DOHH2 (cell line): ENCODE data around the gene ROS1.

Source experiments
- H3F3A ChIP-seq: fragments of 200-600 bp; sonication (generic), shearing (Covaris generic); 2 replicates; pipeline ENCODE4 v1.6.0; 2016; ENCODE audit warnings: antibody characterized with exemption, mild to moderate bottlenecking; ENCODE audit not compliant: control insufficient read depth, insufficient read depth
- H3K27ac ChIP-seq: fragments of 200-600 bp; sonication (generic); 2 replicates; pipeline ENCODE4 v1.5.1; 2014; ENCODE audit warnings: low read depth, mild to moderate bottlenecking, low read length, moderate library complexity
- H3K27me3 ChIP-seq: fragments of 200-600 bp; sonication (generic); 2 replicates; pipeline ENCODE4 v1.6.1; 2014; ENCODE audit warnings: mild to moderate bottlenecking, low read length, mixed read lengths; ENCODE audit not compliant: control insufficient read depth
- H3K36me3 ChIP-seq: fragments of 200-600 bp; sonication (generic); 2 replicates; pipeline ENCODE4 v1.6.1; 2014; ENCODE audit warnings: mild to moderate bottlenecking, low read length, moderate library complexity, mixed read lengths; ENCODE audit not compliant: control insufficient read depth
- H3K4me1 ChIP-seq: fragments of 200-600 bp; sonication (generic); 2 replicates; pipeline ENCODE4 v1.6.1; 2014; ENCODE audit warnings: mild to moderate bottlenecking, low read length, mixed read lengths; ENCODE audit not compliant: control insufficient read depth
- H3K4me2 ChIP-seq: fragments of 200-600 bp; sonication (generic); 2 replicates; pipeline ENCODE4 v1.6.0; 2014; ENCODE audit warnings: mild to moderate bottlenecking, low read length, moderate library complexity
- H3K4me3 ChIP-seq: fragments of 200-600 bp; sonication (generic); 2 replicates; pipeline ENCODE4 v1.5.1; 2014; ENCODE audit warnings: mild to moderate bottlenecking, low read length, mixed read lengths
- H3K79me2 ChIP-seq: fragments of 200-600 bp; sonication (generic); 2 replicates; pipeline ENCODE4 v1.6.1; 2014; ENCODE audit warnings: mild to moderate bottlenecking, low read length, mixed read lengths; ENCODE audit not compliant: control insufficient read depth
- H3K9me2 ChIP-seq: fragments of 200-600 bp; sonication (generic); replicated peaks from 2 replicates; pipeline ENCODE4 v1.6.1; 2014; ENCODE audit warnings: mild to moderate bottlenecking, low read length, mixed read lengths; ENCODE audit not compliant: control insufficient read depth
- H3K9me3 ChIP-seq: fragments of 200-600 bp; sonication (generic); 2 replicates; pipeline ENCODE4 v1.6.1; 2014; ENCODE audit warnings: antibody characterized with exemption, low read length, mixed read lengths; ENCODE audit not compliant: control insufficient read depth, insufficient read depth
- H4K20me1 ChIP-seq: fragments of 200-600 bp; sonication (generic); 2 replicates; pipeline ENCODE4 v1.6.0; 2014; ENCODE audit warnings: low read depth, mild to moderate bottlenecking, antibody characterized with exemption, low read length, moderate library complexity; ENCODE audit not compliant: control insufficient read depth, insufficient read depth
- EZH2phosphoT487 ChIP-seq: fragments of 200-600 bp; sonication (generic); IDR thresholded peaks from 2 replicates; pipeline ENCODE4 v1.6.1; 2017; ENCODE audit warnings: borderline replicate concordance, mild to moderate bottlenecking, antibody characterized with exemption, low read length, moderate library complexity, mixed read lengths
- TF ChIP-seq, protein P1 (sequence below): fragments of 200-600 bp; sonication (generic); IDR thresholded peaks from one replicate; pipeline ENCODE4 v1.5.1; 2014; ENCODE audit warnings: antibody characterized with exemption, mild to moderate bottlenecking, low read depth, low read length; ENCODE audit not compliant: poor library complexity, severe bottlenecking

ROS1 gene

GRCh38 chr6:117270055-117270842 is 155.5 kb downstream of the ROS1 start:
- H3K79me2 ChIP-seq = no peaks in the 10 kb centered on the region
- H3K9me2 ChIP-seq = no peaks in the 10 kb centered on the region
- no peak for TF ChIP-seq EZH2phosphoT487
- TF ChIP-seq, protein P1, sequence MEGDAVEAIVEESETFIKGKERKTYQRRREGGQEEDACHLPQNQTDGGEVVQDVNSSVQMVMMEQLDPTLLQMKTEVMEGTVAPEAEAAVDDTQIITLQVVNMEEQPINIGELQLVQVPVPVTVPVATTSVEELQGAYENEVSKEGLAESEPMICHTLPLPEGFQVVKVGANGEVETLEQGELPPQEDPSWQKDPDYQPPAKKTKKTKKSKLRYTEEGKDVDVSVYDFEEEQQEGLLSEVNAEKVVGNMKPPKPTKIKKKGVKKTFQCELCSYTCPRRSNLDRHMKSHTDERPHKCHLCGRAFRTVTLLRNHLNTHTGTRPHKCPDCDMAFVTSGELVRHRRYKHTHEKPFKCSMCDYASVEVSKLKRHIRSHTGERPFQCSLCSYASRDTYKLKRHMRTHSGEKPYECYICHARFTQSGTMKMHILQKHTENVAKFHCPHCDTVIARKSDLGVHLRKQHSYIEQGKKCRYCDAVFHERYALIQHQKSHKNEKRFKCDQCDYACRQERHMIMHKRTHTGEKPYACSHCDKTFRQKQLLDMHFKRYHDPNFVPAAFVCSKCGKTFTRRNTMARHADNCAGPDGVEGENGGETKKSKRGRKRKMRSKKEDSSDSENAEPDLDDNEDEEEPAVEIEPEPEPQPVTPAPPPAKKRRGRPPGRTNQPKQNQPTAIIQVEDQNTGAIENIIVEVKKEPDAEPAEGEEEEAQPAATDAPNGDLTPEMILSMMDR = no peak
- H3K27me3 ChIP-seq = peaks cover 16% of the 10 kb centered on the region
- no peak overlapping the region for H3K4me3 ChIP-seq
- H4K20me1 ChIP-seq = no peaks in the 10 kb centered on the region
- H3K36me3 ChIP-seq = no peaks in the 10 kb centered on the region
- H3K4me2 ChIP-seq = no peak overlapping the region
- H3F3A ChIP-seq = no peaks in the 10 kb centered on the region
- no peak overlapping the region for H3K27ac ChIP-seq
- H3K4me1 ChIP-seq = no peaks in the 10 kb centered on the region
- no peaks in the 10 kb centered on the region for H3K9me3 ChIP-seq

- Histone ChIP-seq H3K9me3 (no peaks in the 10 kb centered on the region), H3K27ac (no peak overlapping the region), H4K20me1 (no peaks in the 10 kb centered on the region), H3K79me2 (no peaks in the 10 kb centered on the region), H3K4me3 (no peak overlapping the region), H3K9me2 (no peaks in the 10 kb centered on the region), H3K36me3 (no peaks in the 10 kb centered on the region), H3K4me2 (no peak overlapping the region), H3F3A (no peaks in the 10 kb centered on the region), H3K27me3 (peaks cover 16% of the 10 kb centered on the region), H3K4me1 (no peaks in the 10 kb centered on the region)
- no peak for TF ChIP-seq EZH2phosphoT487
- TF ChIP-seq, protein P1 = no peak
These were observed 156.1 kb downstream of the ROS1 start for GRCh38 chr6:117269638-117270054.

DNA sequence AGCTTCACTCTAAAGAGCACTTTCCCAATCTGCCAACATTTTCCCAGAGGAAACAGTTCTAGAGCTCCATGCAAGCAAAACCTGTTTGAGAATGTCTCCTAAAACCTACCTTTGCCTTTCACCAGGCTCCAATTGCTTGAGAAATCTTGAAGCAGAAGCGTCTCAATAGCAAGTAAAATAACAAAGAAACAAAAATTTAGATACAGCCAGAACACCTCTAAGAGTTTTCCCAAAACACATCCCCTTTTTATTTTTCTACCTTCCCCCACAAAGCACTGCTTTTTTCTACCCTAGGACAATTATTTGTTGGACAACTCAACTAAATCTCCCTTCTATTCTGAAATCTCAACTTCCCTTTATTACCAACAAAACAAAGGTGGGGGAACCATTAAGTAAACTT is 156.8 kb downstream of the ROS1 start:
- H3K9me2 ChIP-seq = no peaks in the 10 kb centered on the region
- H3K9me3 ChIP-seq = no peaks in the 10 kb centered on the region
- H3K79me2 ChIP-seq = no peaks in the 10 kb centered on the region
- H3K27me3 ChIP-seq = peaks cover 16% of the 10 kb centered on the region
- no peaks in the 10 kb centered on the region for H3K36me3 ChIP-seq
- H3K4me2 ChIP-seq = no peak overlapping the region
- no peak overlapping the region for H3K4me3 ChIP-seq
- H3K4me1 ChIP-seq = no peaks in the 10 kb centered on the region
- H3F3A ChIP-seq = no peaks in the 10 kb centered on the region
- TF ChIP-seq, protein P1 = no peak
- no peak for TF ChIP-seq EZH2phosphoT487
- H3K27ac ChIP-seq = no peak overlapping the region
- no peaks in the 10 kb centered on the region for H4K20me1 ChIP-seq
